ENCODE results near the gene SLC2A1. TPM values are rescaled to one million over a fixed set of nuclear protein-coding genes. Genes with fewer than 3 reads are reported as not detected.

The SLC2A1 gene
- total RNA-seq, 1 donor from 2014 or later = 117 TPM

GRCh38 chr1:42931911-42932422 lies 26.7 kb downstream of the SLC2A1 start:
- peak overlapping the region; percentile 69 for H3K4me3 Mint-ChIP-seq
- TF ChIP-seq CTCF (IDR thresholded peaks at IDR 0.05) = no peak
- CTCF ChIA-PET = interaction anchor here (0.7 to 2.1 kb wide), 7 partner anchors 9 to 142 kb away, joined by 4 to 17 read pairs (median 7); no protein-coding TSS in a partner anchor
- no peaks in the 10 kb centered on the region for H3K27me3 Mint-ChIP-seq
- H3K9me3 Mint-ChIP-seq = no peaks in the 10 kb centered on the region
- POLR2A ChIA-PET = interaction anchor here (0.6 to 4.5 kb wide), 10 partner anchors 8 to 718 kb away, joined by 3 to 291 read pairs (median 5); partner anchors contain the start of genes C1orf50, KDM4A, P3H1 and SLC2A1
- peaks cover 83% of the 10 kb centered on the region for H3K4me1 Mint-ChIP-seq
- H3K27ac Mint-ChIP-seq = peak overlapping the region; percentile 91
- H3K36me3 Mint-ChIP-seq (ENCODE audit: low read depth) = peaks cover 68% of the 10 kb centered on the region
- intact Hi-C loops (cut with micrococcal nuclease) = loop anchor here (1.0 to 10.0 kb wide), 7 partner anchors 8 to 1567 kb away; partner anchors contain the start of genes FOXO6, PPCS, SLC2A1 and ZMYND12
- ATAC-seq (ENCODE audit: low read depth) (peak; percentile 74), DNase-seq (peak; percentile 82)

GRCh38 chr1:42931108-42931539 lies 27.5 kb downstream of the SLC2A1 start:
- peaks cover 70% of the 10 kb centered on the region for H3K36me3 Mint-ChIP-seq (ENCODE audit: low read depth)
- ATAC-seq (ENCODE audit: low read depth) = peak; percentile 16
- peaks cover 75% of the 10 kb centered on the region for H3K4me1 Mint-ChIP-seq
- DNase-seq = peak; percentile 47
- intact Hi-C loops (cut with micrococcal nuclease) = loop anchor here (1.0 to 10.0 kb wide), 5 partner anchors 18 to 1566 kb away; partner anchors contain the start of genes FOXO6, PPCS and ZMYND12
- H3K27me3 Mint-ChIP-seq = no peaks in the 10 kb centered on the region
- ChIA-PET CTCF (interaction anchor here (0.7 to 2.1 kb wide), 6 partner anchors 8 to 143 kb away, joined by 4 to 17 read pairs (median 8); no protein-coding TSS in a partner anchor), POLR2A (interaction anchor here (1.0 to 4.5 kb wide), 4 partner anchors 20 to 164 kb away, joined by 3 to 291 read pairs (median 14); partner anchors contain the start of genes C1orf50, P3H1 and SLC2A1)
- TF ChIP-seq CTCF (IDR thresholded peaks at IDR 0.05) = no peak
- peak overlapping the region; percentile 69 for H3K4me3 Mint-ChIP-seq
- peak overlapping the region; percentile 91 for H3K27ac Mint-ChIP-seq
- H3K9me3 Mint-ChIP-seq = no peaks in the 10 kb centered on the region

GRCh38 chr1:42930178-42931107 lies 28.2 kb downstream of the SLC2A1 start:
- Mint-ChIP-seq H3K36me3 (ENCODE audit: low read depth) (peaks cover 76% of the 10 kb centered on the region), H3K27me3 (no peaks in the 10 kb centered on the region), H3K27ac (peak overlapping the region; percentile 91), H3K9me3 (no peaks in the 10 kb centered on the region), H3K4me3 (peak overlapping the region; percentile 69), H3K4me1 (peaks cover 74% of the 10 kb centered on the region)
- intact Hi-C loops (cut with micrococcal nuclease) = loop anchor here (1.0 to 10.0 kb wide), 5 partner anchors 17 to 1566 kb away; partner anchors contain the start of genes FOXO6, PPCS and ZMYND12
- ChIA-PET CTCF (no interaction called here), POLR2A (interaction anchor here (4.5 kb wide), 1 partner anchor 20 kb away, joined by 291 read pairs; the partner anchor contains the start of gene SLC2A1)
- ATAC-seq (ENCODE audit: low read depth) (no peak), DNase-seq (no peak)
- no peak for TF ChIP-seq CTCF (IDR thresholded peaks at IDR 0.05)

GRCh38 chr1:42929434-42930177 lies 29.1 kb downstream of the SLC2A1 start:
- CTCF ChIA-PET = interaction anchor here (1.0 kb wide), 1 partner anchor 144 kb away, joined by 3 read pairs; no protein-coding TSS in a partner anchor
- H3K27ac Mint-ChIP-seq = peak overlapping the region; percentile 91
- intact Hi-C loops (cut with micrococcal nuclease) = loop anchor here (5.0 to 10.0 kb wide), 3 partner anchors 63 to 1565 kb away; partner anchors contain the start of genes FOXO6, PPCS and ZMYND12
- no peaks in the 10 kb centered on the region for H3K27me3 Mint-ChIP-seq
- no peak overlapping the region for H3K4me3 Mint-ChIP-seq
- peaks cover 72% of the 10 kb centered on the region for H3K4me1 Mint-ChIP-seq
- peaks cover 78% of the 10 kb centered on the region for H3K36me3 Mint-ChIP-seq (ENCODE audit: low read depth)
- H3K9me3 Mint-ChIP-seq = no peaks in the 10 kb centered on the region
- POLR2A ChIA-PET = interaction anchor here (4.5 kb wide), 1 partner anchor 21 kb away, joined by 291 read pairs; the partner anchor contains the start of gene SLC2A1
- ATAC-seq (ENCODE audit: low read depth) = no peak
- no peak for DNase-seq
- no peak for TF ChIP-seq CTCF (IDR thresholded peaks at IDR 0.05)

All from activated B cell treated with CpG ODN at 0.5 μM for 24 hours (primary cell).